LHCN-M2 (cell line): ENCODE results near the gene TRPM5. TPM values are rescaled to one million over a fixed set of nuclear protein-coding genes. Genes with fewer than 3 reads are reported as not detected.

Experiments used
- total RNA-seq: library from RNA; depleted of rRNA; stranded (reverse); fragments of >200 nt; gene quantifications from 2 replicates; pipeline ENCODE4 v1.2.3, GENCODE V29; 2014; rRNA removed

Gene TRPM5
- total RNA-seq, 1 experiment from 2014 or later, result not detected

Other genes starting within 250 kb of the TRPM5 start
- gene ASCL2, start 173.9 kb downstream of the TRPM5 start, total RNA-seq, result not detected in 2 replicates
- gene C11orf21, start 142.6 kb downstream of the TRPM5 start, total RNA-seq, result not detected in 2 replicates
- not detected in 2 replicates for gene TSPAN32, start 142.5 kb downstream of the TRPM5 start, total RNA-seq
- gene CD81, start 67.2 kb downstream of the TRPM5 start, total RNA-seq, result 265 and 305 TPM in 2 replicates
- 51.6 and 61.5 TPM in 2 replicates for gene TSSC4, start 43.8 kb downstream of the TRPM5 start, total RNA-seq
- gene KCNQ1, start 494 bp upstream of the TRPM5 start, total RNA-seq, result not detected in 2 replicates